GM18519 (cell line): ENCODE data around the gene THSD4.
"Not testable (repeated sequence)": the region's sequence is repeated elsewhere in the genome, so short reads cannot be mapped to it uniquely, and the experiment has no call there.

Experiments used
- ATAC-seq: cut with Tn5 transposase; IDR thresholded peaks from one replicate; pipeline ENCODE4 v1.9.1; 2021; ENCODE audit warnings: mild to moderate bottlenecking, moderate library complexity; ENCODE audit not compliant: unreplicated experiment, low FRiP score

THSD4 gene

DNA sequence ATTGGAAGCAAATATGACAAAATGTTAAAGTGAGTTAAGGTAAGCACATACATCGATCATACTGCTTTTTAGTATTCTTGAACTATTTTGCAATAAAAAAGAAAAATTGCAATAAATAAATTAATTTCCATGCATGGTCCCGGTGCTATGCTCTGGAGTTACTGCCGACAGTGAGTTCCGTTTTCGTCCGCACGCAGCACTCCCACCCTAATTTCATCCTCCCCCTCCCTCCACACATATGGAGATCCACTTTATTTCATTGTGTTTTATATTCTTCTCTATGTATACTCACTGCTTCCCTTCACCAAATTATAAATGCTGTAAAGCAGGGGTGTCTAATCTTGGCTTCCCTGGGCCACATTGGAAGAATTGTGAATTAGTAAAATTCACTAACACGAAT, 247.3 kb downstream of the THSD4 start:
- no peak for ATAC-seq

DNA sequence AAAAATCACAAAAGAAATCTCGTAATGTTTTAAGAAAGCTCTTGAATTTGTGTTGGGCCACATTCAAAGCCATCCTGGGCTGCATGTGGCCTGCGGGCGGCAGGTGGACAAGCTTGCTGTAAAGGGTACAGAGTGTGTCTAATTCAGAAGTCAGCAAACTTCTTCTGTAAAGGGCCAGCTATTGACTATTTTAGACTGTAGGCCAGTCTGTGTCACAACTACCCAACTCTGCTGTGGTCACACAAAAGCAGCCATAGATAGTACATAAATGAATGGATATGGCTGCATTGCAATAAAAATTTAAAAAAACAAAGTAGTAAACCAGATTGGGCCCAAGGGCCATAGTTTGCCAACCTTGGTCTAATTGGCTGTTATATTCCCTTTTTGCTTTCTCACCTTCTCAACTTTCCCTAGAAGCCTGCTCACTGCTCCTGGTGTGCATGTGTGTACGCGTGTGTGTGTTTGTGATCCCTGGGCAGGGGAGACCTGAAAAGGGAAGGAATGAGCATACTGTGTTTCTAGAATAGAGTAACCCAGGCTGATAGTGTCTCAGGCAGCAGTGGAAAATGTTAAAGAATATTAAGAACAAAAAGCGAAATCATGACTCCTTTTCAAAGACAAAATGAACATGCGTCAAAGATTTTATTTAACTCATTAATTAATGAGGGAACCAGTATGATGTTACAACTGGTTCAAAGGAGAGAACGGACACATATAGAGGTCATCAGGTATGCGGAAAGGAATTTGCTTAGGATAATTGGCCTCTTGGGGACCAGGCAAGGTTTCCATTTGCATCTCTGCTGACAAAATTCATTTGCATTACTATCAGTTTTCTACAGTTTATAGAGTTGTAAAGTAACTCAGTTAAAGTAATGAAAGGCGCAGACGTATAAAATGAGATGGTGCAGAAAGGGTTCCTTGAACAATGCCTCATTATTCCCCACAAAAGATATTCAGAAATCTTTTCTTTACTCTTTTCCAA, 248.0 kb downstream of the THSD4 start:
- no peak for ATAC-seq

DNA sequence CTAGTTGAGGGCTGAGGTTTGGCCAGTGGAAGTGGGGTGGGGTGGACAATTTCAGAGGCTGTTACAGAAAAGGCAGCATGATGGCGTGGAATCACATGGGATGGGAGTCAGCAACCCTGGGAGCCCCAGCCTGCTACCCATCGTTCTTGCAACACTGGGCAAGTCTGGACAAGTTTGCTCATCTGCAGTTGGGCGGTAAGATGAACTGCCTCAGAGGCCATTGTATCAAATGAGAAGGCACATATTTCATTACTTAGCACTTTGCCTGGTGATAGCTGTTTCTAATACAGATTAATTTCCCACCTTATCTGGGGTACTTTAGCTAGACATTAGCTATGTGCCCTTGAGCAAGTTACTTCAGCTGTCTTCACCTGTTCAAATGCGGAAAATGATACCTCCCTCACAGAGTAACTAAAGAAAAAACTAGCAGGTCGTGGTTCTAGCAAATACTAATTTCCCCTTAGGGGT, 248.9 kb downstream of the THSD4 start:
- ATAC-seq = no peak

DNA sequence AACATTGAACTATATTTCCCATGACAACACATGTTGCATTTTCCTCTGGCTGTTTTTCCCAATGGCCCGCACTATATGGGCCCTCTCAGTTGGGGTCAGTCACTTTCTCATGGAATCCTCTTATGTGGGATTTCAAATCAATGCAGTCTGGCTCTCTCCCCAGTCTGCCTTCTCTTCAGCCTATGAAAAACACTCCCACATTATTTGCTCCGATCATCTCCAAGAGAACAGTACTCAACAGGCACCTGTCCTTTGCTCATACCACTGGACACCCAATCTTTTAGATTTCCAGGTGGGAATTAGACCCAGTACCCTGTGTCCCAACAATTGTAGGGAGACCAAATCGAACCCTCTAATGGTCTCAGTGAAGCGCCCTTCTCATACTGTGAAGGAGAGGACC, 251.3 kb downstream of the THSD4 start:
- no peak for ATAC-seq

DNA sequence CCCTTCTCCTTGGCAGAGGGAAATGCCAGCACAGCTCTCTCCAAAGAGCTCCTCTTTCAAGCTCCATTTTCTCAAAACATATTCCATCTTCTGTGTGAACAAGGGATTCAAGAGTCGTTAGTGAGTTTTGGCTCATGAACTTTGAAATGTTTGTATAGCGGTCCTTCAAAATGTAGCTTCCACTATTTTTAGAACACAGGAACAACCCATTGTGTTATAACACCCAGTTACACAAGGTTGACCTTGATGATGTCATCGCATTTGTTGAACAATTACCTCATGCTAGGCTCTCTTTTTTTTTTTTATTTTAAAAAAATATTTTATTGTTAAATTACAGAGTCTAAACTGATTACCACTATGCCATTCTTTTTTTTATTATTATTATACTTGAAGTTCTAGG, 251.7 kb downstream of the THSD4 start:
- no peak for ATAC-seq

GRCh38 chr15:71367737-71368136, 252.5 kb downstream of the THSD4 start:
- ATAC-seq = not testable (repeated sequence)

DNA sequence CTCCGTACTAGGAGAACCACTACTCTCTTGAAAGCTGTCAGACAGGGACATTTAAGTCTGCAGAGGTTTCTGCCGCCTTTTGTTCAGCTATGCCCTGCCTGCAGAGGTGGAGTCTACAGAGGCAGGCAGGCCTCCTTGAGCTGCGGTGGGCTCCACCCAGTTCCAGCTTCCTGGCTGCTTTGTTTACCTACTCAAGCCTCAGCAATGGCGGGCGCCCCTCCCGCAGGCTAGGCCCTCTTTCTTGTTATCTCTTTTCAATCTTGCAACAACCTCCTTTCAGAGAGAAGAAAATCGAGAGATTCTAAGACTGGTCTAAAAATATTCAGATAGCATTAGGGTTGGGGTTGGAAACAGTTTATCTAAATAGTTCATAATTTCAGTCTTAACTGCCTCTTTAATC, 257.5 kb downstream of the THSD4 start:
- not testable (repeated sequence) for ATAC-seq

DNA sequence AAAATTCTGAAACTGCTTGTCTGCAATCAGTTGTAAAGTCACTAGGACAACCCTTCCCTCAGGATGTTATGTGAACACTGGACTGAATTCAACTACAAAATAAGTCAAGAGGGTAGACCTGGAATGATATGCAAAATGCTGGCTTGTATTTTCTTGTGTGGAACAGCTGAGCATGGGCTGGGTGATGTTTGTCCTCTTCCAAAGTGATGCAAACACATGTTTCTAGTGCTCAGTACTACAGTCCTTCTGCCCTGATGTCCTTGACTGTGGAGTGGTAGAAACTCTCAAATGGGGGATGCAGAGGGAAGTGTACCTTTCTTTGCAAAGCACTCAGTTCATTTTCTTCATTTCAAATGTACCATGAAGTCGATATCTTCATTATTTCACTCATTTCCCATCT, 258.6 kb downstream of the THSD4 start:
- no peak for ATAC-seq

DNA sequence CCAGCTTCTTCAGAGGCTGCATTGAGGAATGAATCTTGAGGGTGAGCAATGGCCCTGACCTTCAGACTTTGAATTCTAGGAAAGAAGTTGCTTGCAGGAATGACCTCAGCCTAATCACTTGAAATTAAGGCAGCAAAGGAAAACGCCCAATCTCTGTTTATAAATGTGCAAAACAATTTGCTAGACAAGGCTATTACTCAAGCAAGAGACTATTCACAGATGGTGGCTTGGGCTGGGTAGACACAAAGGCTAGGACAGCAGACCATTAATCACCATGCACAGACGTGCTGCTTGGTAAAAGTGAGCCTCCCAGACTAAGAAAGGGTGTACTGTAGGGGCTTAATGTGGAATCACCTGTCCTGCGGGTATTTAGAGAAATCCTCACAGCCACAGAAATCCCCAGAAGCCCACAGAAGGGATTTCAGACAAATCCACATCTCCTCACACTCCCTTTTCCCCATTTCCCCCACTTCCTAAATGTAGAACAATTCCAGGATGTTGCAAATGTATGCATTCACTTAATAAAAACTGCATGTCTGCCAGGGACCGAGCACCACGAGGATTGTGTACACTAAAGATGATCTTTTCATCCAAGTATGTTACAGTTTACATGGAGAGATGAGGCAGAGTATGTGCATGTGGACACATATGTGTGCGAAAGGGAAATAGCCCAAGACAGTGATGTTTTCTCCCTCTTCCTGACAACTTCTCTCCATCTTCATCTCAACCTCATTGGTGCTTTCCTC, 259.5 kb downstream of the THSD4 start:
- no peak for ATAC-seq

DNA sequence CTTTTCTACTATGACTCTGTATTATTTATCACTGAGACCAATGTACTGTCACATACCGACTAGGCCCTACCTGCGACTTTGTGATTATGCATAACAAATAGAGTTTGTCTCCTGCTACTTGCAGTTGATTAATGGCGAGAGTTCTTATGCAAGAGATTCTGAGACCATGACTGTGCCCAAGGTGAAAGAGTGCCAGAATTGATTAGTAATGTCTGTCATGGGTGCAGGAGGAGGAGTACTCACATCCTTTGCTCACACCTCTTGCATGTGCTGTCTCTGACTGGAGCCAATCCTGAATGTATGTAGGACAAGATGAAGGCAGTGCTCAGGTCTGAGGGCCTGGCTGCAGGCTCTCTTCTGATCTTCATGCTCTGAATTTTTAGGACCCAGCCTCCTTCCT, 260.7 kb downstream of the THSD4 start:
- no peak for ATAC-seq

DNA sequence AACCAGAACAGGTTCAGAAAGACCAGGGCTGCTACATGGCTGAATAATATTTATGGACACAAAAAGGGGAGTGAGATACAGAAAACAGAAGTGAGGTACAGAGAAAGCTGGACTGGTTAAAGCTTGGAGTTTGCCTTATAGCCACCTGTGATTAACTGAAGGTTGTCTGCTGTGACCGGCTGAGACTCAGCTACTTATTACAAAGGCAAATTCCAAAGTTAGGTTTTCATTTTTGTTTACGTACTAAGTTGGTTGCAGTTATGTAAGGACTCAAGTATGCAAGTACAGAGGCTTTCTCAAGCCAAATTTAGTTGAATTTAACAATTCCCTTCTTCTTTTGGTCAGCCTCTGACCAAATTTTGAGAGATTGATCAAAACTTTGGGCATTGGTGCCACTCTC, 264.6 kb downstream of the THSD4 start:
- ATAC-seq = no peak

DNA sequence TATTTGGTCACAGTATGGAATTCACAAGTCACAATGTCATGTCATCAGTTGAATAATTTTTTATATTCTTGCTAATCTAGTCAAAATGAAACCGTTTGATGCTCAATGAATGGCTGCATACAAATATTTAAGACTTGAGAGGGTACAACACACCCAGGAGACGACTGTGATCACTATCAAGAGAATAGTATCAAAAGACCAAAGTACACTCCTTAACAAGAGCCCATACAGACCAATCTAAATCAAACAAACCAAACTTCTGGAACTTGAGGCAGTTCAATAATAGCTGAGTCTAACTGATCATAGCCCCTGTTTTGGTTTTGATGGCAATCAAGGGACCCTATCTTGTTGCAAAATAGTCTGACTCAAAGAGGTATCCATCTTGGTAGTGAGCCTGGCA, 265.1 kb downstream of the THSD4 start:
- no peak for ATAC-seq

DNA sequence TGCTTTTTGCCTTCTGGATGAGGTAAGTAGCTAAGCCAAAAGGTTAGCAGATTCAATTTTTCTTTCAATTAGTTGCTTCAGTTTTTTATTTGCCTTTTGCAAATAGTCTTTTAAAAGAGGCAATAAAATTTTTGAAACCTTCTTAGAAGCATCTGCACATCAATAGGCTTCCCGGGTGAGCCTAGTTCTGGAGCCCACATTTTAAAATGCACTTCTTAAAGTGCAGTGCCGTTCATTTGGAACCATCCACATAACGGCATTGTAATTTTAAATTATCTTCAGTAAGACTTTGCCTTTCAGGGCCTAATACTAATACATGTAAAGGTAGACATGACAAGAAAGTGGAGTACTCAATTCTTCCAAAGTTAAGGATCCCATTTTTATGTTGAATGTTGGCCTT, 269.2 kb downstream of the THSD4 start:
- ATAC-seq = no peak

- no peak for ATAC-seq
Observed at GRCh38 chr15:71385026-71385425, 269.8 kb downstream of the THSD4 start.

GRCh38 chr15:71385457-71385856, 270.2 kb downstream of the THSD4 start:
- no peak for ATAC-seq

GRCh38 chr15:71386005-71386404, 270.7 kb downstream of the THSD4 start:
- ATAC-seq = no peak

- no peak for ATAC-seq
Observed at GRCh38 chr15:71386448-71387236, 271.4 kb downstream of the THSD4 start.

DNA sequence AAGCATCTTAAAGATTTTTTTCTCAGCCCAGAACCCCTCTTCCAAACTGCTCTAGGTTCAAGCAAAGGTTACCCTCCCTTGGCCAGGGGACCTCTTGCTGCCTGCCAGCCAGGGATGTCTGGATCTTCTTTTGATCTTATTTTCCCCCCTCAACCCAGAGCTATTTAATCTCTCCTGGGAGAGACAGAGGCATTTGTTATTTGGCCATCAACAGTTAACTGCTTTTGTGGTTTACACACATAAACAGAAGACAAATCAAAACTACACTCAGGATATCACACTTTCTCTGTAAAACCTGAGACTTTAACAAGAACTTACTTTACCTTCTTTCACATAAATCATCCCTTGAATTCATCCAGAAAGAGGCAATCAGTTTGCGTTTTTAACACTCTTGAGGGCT, 272.5 kb downstream of the THSD4 start:
- no peak for ATAC-seq

DNA sequence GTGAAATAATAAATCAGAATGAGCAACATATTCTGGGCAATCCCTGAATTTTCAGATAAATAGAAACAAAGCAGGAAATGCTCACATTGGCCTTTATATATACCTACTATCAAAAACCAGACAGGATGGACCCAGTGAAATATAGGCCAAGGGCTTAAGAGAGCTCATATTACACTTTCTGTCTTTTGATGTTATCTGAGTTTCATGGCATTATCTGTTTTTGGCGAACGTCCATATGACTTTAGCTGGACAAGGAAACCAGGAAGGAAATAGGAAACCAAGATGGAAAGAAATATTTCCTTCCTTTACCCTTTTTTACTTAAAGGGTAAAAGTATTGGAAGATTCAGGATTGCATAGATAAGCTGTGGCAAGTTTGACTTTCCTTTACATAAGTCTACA, 274.8 kb downstream of the THSD4 start:
- ATAC-seq = no peak

DNA sequence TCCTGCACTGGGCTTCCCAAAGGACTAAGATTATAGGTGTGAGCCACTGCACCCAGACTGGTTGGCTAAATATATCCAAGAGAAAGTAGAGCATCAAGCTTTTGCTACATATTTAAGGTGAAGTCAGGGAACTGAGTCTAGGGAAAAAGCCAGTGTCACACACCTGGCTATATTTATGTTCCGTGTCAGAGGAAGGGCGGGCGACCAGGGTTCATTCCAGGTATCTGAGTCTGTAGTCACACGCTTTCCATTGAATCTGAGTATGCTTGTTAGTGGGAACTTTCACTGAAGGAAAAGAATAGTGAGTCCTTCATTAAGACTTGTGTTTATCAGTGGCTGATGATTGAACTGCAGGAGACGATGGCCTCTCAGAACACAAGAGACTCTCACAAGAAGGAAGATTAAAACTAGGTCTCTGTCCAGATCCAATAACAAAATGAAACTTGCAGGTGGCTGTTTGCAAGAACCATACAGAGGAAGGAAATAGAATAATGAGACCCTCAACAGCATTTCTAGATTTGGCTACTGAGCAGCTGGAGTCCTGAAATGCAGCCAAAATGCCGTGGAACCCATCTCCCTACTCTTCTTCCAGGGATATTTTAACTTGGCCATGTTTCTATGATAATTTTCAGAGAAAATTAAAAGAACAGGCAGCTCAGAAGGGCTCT, 276.3 kb downstream of the THSD4 start:
- ATAC-seq = no peak
